Endometrial microvascular endothelial cells (primary cell): ENCODE measurements around the gene HOXD1. TPM values are rescaled to one million over a fixed set of nuclear protein-coding genes. Genes with fewer than 3 reads are reported as not detected.

Experiments
- in situ Hi-C: cut with HindIII; loops from 2 replicates; pipeline ENCODE4 v1.10.0; 2017; ENCODE audit warnings: low sequenced_read_pairs, low pct_unique_long_range_greater_than_20kb; ENCODE audit errors: inconsistent ontology term
- total RNA-seq: library from RNA; depleted of rRNA; stranded (reverse); fragments of >200 nt; gene quantifications from one replicate; pipeline ENCODE4 v1.2.3, GENCODE V29; 2015; ENCODE audit errors: inconsistent ontology term

Gene HOXD1
- total RNA-seq, 1 donor from 2014 or later: 4.8 TPM

GRCh38 chr2:176206136-176206535, 17.7 kb downstream of the HOXD1 start:
- in situ Hi-C loops: no loop called here

GRCh38 chr2:176206682-176207081, 18.2 kb downstream of the HOXD1 start:
- in situ Hi-C loops: no loop called here

GRCh38 chr2:176211110-176211509, 22.6 kb downstream of the HOXD1 start:
- in situ Hi-C loops: no loop called here

- in situ Hi-C loops: no loop called here
Observed at GRCh38 chr2:176212276-176212675, 23.8 kb downstream of the HOXD1 start.

GRCh38 chr2:176213406-176213805, 24.9 kb downstream of the HOXD1 start:
- in situ Hi-C loops: no loop called here

- in situ Hi-C loops: no loop called here
Observed at GRCh38 chr2:176227874-176228273, 39.4 kb downstream of the HOXD1 start.

- in situ Hi-C loops: no loop called here
Observed at GRCh38 chr2:176234156-176234555, 45.7 kb downstream of the HOXD1 start.

- in situ Hi-C loops: no loop called here
Observed at GRCh38 chr2:176234940-176235339, 46.5 kb downstream of the HOXD1 start.

GRCh38 chr2:176237456-176237855, 49.0 kb downstream of the HOXD1 start:
- in situ Hi-C loops: no loop called here

GRCh38 chr2:176239031-176239430, 50.6 kb downstream of the HOXD1 start:
- in situ Hi-C loops: no loop called here

GRCh38 chr2:176240301-176240700, 51.8 kb downstream of the HOXD1 start:
- in situ Hi-C loops: no loop called here

Other genes starting within 250 kb of the HOXD1 start
- 6.1 TPM for gene LNPK, start 186.4 kb upstream of the HOXD1 start, total RNA-seq
- not detected for gene EVX2, start 104.7 kb upstream of the HOXD1 start, total RNA-seq
- not detected for gene HOXD13, start 95.9 kb upstream of the HOXD1 start, total RNA-seq
- gene HOXD12, start 88.9 kb upstream of the HOXD1 start, total RNA-seq: not detected
- 2.0 TPM for gene HOXD11, start 81.4 kb upstream of the HOXD1 start, total RNA-seq
- 36.0 TPM for gene HOXD10, start 71.9 kb upstream of the HOXD1 start, total RNA-seq
- gene HOXD9, start 65.9 kb upstream of the HOXD1 start, total RNA-seq: 63.6 TPM
- 41.0 TPM for gene HOXD8, start 59.0 kb upstream of the HOXD1 start, total RNA-seq
- gene HOXD4, start 37.1 kb upstream of the HOXD1 start, total RNA-seq: 18.7 TPM
- gene HOXD3, start 31.4 kb upstream of the HOXD1 start, total RNA-seq: 21.4 TPM
- gene MTX2, start 80.8 kb downstream of the HOXD1 start, total RNA-seq: 47.8 TPM